ENCODE measurements around the gene FGF9. TPM values are rescaled to one million over a fixed set of nuclear protein-coding genes. Genes with fewer than 3 reads are reported as not detected.

Gene FGF9
- total RNA-seq, 2 experiments from 2014 or later, result 0.89 to 0.99 TPM

GRCh38 chr13:21738630-21739029, 67.8 kb downstream of the FGF9 start:
- DNase-seq (no peak), ATAC-seq (no peak)
- Mint-ChIP-seq H3K9me3 (ENCODE audit: low read depth) (no peaks in the 10 kb centered on the region), H3K4me1 (no peaks in the 10 kb centered on the region), H3K27ac (no peak overlapping the region), H3K4me3 (no peak overlapping the region), H3K36me3 (no peaks in the 10 kb centered on the region), H3K27me3 (peaks cover 4% of the 10 kb centered on the region)
- CTCF ChIA-PET, result interaction anchor here (1.0 kb wide), 1 partner anchor 101 kb away, joined by 3 read pairs; no protein-coding TSS in a partner anchor

- Mint-ChIP-seq H3K4me1 (no peaks in the 10 kb centered on the region), H3K4me3 (no peak overlapping the region), H3K36me3 (no peaks in the 10 kb centered on the region), H3K27ac (no peak overlapping the region), H3K27me3 (peaks cover 4% of the 10 kb centered on the region), H3K9me3 (ENCODE audit: low read depth) (no peaks in the 10 kb centered on the region)
- DNase-seq, result no peak
- ATAC-seq, result no peak
- CTCF ChIA-PET, result no interaction called here
Observed at GRCh38 chr13:21739771-21740170, 68.9 kb downstream of the FGF9 start.

- Mint-ChIP-seq H3K27ac (no peak overlapping the region), H3K9me3 (ENCODE audit: low read depth) (no peaks in the 10 kb centered on the region), H3K4me1 (no peaks in the 10 kb centered on the region), H3K27me3 (peaks cover 5% of the 10 kb centered on the region), H3K36me3 (no peaks in the 10 kb centered on the region), H3K4me3 (no peak overlapping the region)
- DNase-seq, result no peak
- no peak for ATAC-seq
- CTCF ChIA-PET, result no interaction called here
Observed at GRCh38 chr13:21741396-21741979, 70.6 kb downstream of the FGF9 start.

- Mint-ChIP-seq H3K36me3 (no peaks in the 10 kb centered on the region), H3K27ac (no peak overlapping the region), H3K9me3 (ENCODE audit: low read depth) (no peaks in the 10 kb centered on the region), H3K4me3 (no peak overlapping the region), H3K27me3 (peaks cover 7% of the 10 kb centered on the region), H3K4me1 (no peaks in the 10 kb centered on the region)
- ATAC-seq (no peak), DNase-seq (no peak)
- CTCF ChIA-PET, result no interaction called here
Observed at GRCh38 chr13:21742096-21742495, 71.2 kb downstream of the FGF9 start.

GRCh38 chr13:21744149-21744548, 73.3 kb downstream of the FGF9 start:
- DNase-seq, result no peak
- ATAC-seq, result no peak
- Mint-ChIP-seq H3K4me3 (no peak overlapping the region), H3K9me3 (ENCODE audit: low read depth) (no peaks in the 10 kb centered on the region), H3K27ac (no peak overlapping the region), H3K27me3 (peaks cover 7% of the 10 kb centered on the region), H3K36me3 (no peaks in the 10 kb centered on the region), H3K4me1 (no peaks in the 10 kb centered on the region)
- CTCF ChIA-PET, result no interaction called here

GRCh38 chr13:21745307-21745706, 74.4 kb downstream of the FGF9 start:
- peaks cover 2% of the 10 kb centered on the region for H3K9me3 Mint-ChIP-seq (ENCODE audit: low read depth)
- H3K4me1 Mint-ChIP-seq, result no peaks in the 10 kb centered on the region
- ATAC-seq (no peak), DNase-seq (no peak)
- no peaks in the 10 kb centered on the region for H3K36me3 Mint-ChIP-seq
- H3K27ac Mint-ChIP-seq, result no peak overlapping the region
- peaks cover 7% of the 10 kb centered on the region for H3K27me3 Mint-ChIP-seq
- CTCF ChIA-PET, result no interaction called here
- no peak overlapping the region for H3K4me3 Mint-ChIP-seq

GRCh38 chr13:21747456-21747855, 76.6 kb downstream of the FGF9 start:
- H3K36me3 Mint-ChIP-seq, result no peaks in the 10 kb centered on the region
- DNase-seq (no peak), ATAC-seq (no peak)
- no peak overlapping the region for H3K4me3 Mint-ChIP-seq
- no peak overlapping the region for H3K27ac Mint-ChIP-seq
- H3K9me3 Mint-ChIP-seq (ENCODE audit: low read depth), result peaks cover 2% of the 10 kb centered on the region
- H3K27me3 Mint-ChIP-seq, result peaks cover 7% of the 10 kb centered on the region
- CTCF ChIA-PET, result interaction anchor here (0.6 kb wide), 1 partner anchor 107 kb away, joined by 3 read pairs; no protein-coding TSS in a partner anchor
- H3K4me1 Mint-ChIP-seq, result no peaks in the 10 kb centered on the region

GRCh38 chr13:21748166-21748565, 77.3 kb downstream of the FGF9 start:
- CTCF ChIA-PET, result no interaction called here
- Mint-ChIP-seq H3K4me3 (no peak overlapping the region), H3K27ac (no peak overlapping the region), H3K4me1 (no peaks in the 10 kb centered on the region), H3K36me3 (no peaks in the 10 kb centered on the region), H3K27me3 (peaks cover 7% of the 10 kb centered on the region), H3K9me3 (ENCODE audit: low read depth) (peaks cover 2% of the 10 kb centered on the region)
- DNase-seq, result no peak
- no peak for ATAC-seq

- Mint-ChIP-seq H3K4me3 (no peak overlapping the region), H3K9me3 (ENCODE audit: low read depth) (peaks cover 2% of the 10 kb centered on the region), H3K27me3 (peaks cover 11% of the 10 kb centered on the region), H3K27ac (no peak overlapping the region), H3K4me1 (no peaks in the 10 kb centered on the region), H3K36me3 (no peaks in the 10 kb centered on the region)
- DNase-seq (no peak), ATAC-seq (no peak)
- CTCF ChIA-PET, result no interaction called here
Observed at GRCh38 chr13:21749410-21749809, 78.5 kb downstream of the FGF9 start.

- DNase-seq (no peak), ATAC-seq (no peak)
- no peaks in the 10 kb centered on the region for H3K36me3 Mint-ChIP-seq
- CTCF ChIA-PET, result no interaction called here
- H3K9me3 Mint-ChIP-seq (ENCODE audit: low read depth), result peaks cover 2% of the 10 kb centered on the region
- no peaks in the 10 kb centered on the region for H3K4me1 Mint-ChIP-seq
- no peak overlapping the region for H3K27ac Mint-ChIP-seq
- no peak overlapping the region for H3K4me3 Mint-ChIP-seq
- peaks cover 4% of the 10 kb centered on the region for H3K27me3 Mint-ChIP-seq
Observed at GRCh38 chr13:21752501-21752900, 81.6 kb downstream of the FGF9 start.

- DNase-seq (no peak), ATAC-seq (no peak)
- Mint-ChIP-seq H3K4me1 (no peaks in the 10 kb centered on the region), H3K27ac (no peak overlapping the region), H3K27me3 (peaks cover 4% of the 10 kb centered on the region), H3K9me3 (ENCODE audit: low read depth) (peaks cover 2% of the 10 kb centered on the region), H3K4me3 (no peak overlapping the region), H3K36me3 (no peaks in the 10 kb centered on the region)
- CTCF ChIA-PET, result no interaction called here
Observed at GRCh38 chr13:21753117-21753729, 82.3 kb downstream of the FGF9 start.

Other genes with a start within 250 kb of the FGF9 start
- 10 to 100 TPM; 65.7 to 68.0 TPM for gene ZDHHC20, start 211.8 kb upstream of the FGF9 start, total RNA-seq
- 10 to 100 TPM; 34.6 to 35.1 TPM for gene MICU2, start 66.9 kb upstream of the FGF9 start, total RNA-seq

Measured in activated CD8-positive, alpha-beta memory T cell treated with anti-CD3 and anti-CD28 coated beads, Interleukin-2, amount 10 ng/mL, durations not matched to agents 7 days and 5 days (primary cell).